Measurements from ENCODE around the gene NKPD1.

The NKPD1 gene

GRCh38 chr19:45112111-45112827, 48.5 kb downstream of the NKPD1 start:
- no peaks in the 10 kb centered on the region; the same call in 1 of the 2 replicates for H3K36me3 ChIP-seq
- H3K27me3 ChIP-seq = no peaks in the 10 kb centered on the region
- no peaks in the 10 kb centered on the region for H3K9me3 ChIP-seq
- H3K4me3 ChIP-seq (ENCODE audit: low read depth, low read length) = no peak overlapping the region
- DNase-seq = no peak
- peak; percentile 23 for TF ChIP-seq CTCF (IDR thresholded peaks at IDR 0.05; ENCODE audit: low read depth, low read length)
- peaks cover 10% of the 10 kb centered on the region for H3K4me1 ChIP-seq

Measured in BE2C (cell line).